DMS53 treated with DMSO at 0.1 percent for 48 hours (cell line): ENCODE results near the gene SCYGR8.

ENCODE experiments used
- DNase-seq: peaks from one replicate; lab custom pipeline; 2025; ENCODE audit not compliant: unreplicated experiment; lab: John Stamatoyannopoulos, UW

SCYGR8 gene

DNA sequence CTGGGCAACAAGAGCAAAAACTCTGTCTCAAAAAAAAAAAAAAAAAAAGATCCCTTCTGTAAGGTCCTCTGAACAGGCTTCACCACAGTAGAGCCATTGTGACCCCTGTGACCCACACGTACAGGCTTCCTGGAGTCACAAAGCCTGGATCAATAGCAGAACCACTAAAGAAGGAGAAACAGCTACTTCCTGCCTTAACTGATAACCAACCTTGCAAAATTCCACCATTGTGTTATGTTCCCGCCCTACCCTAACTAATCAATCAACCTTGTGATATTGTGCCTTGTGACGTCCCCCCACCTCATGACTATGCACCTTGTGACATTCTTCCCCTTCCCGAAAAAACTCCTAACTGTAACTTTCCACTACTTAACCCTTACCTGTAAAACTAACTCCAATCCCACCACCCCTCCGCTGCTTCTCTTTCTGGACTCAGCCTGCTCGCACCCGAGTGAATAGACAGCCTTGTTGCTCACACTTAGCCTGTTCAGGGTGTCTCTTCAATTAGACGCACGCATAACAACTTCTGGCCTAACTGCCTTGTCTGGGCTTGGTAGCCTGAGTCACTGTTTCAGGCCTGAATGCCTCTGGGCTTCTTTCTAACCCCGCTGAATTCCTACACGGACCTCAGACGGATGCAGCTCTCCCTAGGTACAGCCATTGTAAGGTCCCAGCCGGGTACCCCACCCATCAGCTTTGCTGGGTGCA is 13.9 kb downstream of the SCYGR8 start:
- no peak for DNase-seq

DNA sequence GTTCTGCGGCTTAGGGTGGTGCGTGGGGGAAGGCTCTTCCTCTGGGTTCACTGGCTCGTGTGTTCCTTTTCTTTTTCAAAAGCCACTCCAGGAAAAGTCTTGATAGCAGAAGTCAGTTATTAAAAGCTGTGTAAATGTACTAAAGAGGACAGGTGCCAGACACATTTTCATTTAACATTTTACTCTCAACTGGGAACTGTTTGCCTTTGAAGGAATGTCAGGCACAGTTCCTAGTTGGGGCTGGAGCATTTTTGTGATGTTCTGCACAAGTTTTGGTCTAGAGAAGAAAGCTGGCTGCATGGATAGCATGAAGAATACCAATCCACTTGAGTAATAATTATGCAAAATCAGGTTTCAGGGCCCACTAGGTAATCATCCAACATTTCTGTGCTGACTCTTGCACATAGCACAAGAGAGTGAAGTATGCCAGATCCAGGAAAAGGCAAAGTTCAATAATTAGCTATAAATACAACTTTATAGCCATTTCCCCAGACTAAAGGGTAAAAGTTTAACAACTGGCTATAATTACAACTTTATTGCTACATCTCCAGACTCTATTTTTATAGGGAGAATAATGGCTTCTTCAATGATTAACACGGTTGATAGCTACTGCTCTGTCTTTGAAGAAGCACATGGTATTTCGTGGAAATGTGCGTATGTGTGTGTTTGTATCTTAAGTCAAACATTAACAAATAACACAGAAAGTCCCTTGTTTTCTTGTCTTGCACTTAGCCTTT is 16.2 kb downstream of the SCYGR8 start:
- no peak for DNase-seq

DNA sequence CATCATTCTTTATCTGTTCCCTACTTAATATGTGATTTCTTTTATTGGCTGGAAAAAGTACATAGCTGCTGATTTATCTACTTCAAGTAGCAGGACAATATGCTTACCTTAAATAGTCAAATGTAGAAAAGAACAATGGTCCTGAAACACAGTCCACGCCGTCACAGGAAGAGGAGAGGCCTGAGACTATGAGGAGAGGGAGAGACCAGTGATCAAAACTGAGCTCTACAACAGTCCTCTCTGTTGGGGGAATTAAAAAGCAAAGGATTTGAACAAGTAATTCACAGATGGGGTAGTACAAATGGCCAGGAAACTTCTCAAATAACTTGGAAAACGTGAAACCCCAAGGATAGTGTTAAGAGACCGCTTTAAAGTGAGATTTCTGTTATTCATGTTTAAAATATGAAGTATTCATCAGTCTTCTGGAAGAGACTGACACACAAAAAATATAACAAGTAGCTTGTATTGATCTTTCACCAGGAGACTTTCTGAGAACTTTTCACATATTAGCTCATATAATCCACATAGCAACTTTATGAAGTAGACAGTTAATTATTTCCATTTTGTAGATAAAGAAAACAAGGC is 20.2 kb downstream of the SCYGR8 start:
- DNase-seq, result no peak

DNA sequence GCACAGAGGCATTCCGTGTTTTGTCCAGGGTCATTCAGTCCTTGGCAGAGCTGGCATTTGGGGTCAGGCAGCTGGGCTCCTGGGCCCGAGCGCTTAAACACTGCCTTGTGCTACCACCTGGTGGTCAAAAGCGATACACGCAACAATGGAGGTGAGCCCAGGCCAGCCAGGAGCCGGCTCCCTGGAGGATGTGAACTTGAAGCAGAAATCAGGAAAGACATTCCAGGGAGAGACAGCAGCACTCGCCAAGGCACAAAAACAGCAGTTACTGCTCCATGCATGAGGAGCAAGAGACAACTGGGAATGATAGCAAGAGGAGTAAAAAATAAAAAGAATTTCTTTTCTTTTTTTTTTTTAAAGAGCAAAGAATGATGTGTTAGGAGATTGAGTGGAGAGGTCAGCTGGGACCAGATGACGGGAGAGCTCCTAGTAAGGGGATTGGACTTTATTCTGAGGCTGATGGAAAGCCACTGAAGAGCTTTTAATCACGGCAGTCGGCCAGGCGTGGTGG is 20.7 kb downstream of the SCYGR8 start:
- peak; percentile 59 for DNase-seq

DNA sequence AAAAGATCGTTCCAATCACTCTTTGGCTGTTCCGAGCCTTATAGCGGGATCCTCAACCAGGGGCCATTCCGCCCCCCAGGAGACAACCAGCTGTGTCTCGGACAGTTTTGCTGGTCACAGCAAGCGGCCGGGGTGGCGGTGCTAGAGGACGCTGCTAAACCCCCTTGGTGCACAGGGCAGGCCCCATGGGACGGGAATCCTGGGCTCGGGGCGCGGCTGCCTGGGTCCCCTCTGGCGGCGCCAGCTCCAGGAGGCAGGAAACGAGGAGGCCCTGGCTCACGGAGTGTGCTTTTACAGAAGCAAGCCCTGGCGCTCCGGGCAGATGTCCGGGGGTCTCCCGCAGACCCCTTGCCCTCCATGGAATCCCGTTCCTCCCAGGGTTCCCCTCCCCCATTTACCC is 22.1 kb downstream of the SCYGR8 start:
- no peak for DNase-seq

DNA sequence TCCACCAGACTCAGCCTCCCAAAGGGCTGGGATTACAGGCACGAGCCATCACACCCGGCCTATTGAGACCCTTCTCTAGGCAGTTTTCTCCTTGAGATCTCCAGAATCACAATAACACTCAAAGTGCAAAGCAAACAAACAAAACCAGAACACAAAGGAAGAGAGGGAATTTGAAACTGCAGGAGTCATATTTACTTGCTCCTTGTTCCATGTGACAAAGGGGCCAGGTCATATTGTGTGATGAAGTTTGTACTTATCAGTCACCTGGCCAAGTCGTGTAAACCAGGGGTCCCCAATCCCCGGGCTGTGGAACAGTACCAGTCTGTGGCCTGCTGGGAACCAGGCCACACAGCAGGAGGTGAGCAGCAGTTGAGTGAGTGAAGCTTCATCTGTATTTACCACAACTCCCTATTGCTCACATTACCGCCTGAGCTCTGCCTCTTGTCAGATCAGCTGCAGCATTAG is 26.5 kb downstream of the SCYGR8 start:
- DNase-seq, result peak; percentile 73

DNA sequence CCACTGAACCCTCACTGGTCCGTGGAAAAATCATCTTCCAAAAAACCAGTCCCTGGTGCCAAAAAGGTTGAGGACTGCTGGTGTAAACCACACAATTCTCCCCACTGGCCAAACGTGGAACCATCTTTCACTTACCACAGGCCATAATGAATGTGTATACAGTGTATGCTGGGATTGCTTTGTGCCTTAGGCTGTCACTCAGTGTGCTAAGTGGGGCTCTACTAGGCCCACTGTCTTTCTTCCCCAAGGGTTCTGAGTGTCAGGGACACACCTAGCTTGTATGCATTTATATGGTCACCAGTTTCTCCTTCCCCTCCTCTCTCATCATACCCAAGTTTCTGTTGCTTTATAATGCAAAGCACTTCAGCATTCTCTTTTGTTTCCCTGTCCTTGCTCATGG is 27.2 kb downstream of the SCYGR8 start:
- no peak for DNase-seq

DNA sequence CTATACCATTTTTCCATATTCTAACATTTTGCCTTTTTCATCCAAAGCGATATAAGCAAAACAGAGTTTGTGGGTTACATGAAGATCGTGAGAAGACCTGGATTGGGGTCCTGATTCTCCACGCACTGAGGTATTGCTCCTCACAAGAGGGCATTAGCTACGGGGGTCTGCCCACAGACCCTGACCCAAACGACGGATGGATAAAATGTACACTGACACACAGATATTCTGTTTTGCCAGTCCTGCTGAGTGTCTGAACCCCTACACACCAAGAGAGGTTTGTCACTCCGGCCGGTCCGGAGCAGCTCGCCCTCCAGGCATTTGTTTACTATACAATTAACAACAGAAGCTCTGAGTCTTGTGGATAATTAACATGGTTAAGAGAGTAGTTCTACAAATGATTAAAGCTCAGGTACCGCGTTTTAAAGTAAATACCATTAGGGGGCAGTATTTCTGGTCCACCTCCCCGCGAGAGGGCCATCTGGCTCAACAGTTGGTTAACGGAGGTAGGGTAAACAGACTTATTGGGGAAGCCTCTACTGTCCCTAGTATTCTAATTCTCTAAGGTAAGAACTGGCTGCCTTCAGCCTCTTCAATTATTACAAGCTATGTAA is 28.4 kb downstream of the SCYGR8 start:
- DNase-seq, result no peak

DNA sequence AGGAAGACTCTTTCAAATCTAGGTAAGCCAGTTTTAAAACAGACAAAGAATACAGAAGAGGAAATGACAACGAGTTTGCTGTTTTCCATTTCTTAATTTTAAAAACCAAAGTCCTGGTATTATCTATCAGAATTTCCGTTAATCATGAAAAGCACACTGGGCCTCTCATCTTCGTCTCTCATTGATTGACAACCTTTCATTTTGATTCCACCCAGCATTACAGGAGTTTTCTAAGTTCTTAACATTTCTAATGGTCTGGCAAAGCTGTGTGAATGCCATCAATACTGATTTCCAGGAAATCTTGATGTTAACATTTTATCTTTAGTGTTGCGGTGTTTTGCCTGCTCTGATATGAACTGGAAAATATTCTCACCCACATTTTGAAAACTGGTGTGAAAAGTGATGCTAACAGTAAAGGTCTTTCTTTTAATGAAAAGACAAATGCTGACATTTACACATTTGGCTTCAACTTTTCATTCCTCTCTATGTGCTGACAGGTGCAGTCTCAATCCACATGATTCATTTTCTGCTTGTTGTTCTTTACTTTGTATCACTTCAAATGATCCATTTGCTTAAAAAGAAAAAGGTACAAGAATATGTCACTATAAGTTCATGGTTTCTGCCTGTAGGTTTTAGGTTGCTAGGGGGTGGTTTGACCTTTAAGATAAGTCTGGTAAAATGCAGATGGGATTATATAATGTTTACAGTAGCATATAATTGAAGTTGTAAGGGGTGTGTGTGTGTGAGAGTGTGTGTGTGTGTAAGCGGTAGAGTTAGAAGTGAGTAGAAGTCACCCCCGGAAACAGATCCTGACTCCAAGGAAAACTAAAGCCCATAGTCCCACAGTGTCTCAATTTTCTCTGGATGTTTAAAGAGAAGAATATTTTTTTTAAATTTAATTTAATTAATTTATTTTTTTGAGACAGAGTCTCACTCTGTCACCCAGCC is 29.5 kb downstream of the SCYGR8 start:
- DNase-seq, result no peak

DNA sequence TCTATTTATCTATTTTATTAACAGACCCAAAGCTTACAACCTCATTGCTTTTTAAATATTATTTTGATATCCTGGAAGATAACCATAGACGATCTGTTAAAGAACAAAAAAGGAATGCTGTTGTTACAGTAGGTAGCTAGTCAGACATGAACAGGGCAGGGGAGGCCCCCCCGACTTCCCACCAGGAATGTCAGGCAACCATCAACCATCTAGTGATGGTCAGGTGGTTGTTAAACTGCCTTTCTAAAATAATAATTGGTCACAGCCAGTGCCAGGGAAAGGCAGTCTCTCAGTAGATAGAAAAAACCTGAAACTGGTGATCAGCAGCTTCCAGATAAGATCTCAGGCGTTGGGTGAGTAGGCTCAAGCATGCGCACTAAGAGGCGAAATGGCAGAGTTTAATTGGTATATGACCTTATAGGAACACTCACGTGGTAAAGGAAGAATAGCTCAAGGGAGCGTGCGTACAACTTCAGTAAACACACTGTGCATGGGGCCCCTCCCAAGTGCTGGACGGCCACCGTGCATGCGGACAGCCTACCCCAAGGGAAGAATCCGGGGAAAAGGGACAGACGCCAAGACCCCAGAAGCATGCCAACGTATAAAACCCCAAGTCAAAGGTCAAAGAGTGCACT is 35.4 kb downstream of the SCYGR8 start:
- no peak for DNase-seq

DNA sequence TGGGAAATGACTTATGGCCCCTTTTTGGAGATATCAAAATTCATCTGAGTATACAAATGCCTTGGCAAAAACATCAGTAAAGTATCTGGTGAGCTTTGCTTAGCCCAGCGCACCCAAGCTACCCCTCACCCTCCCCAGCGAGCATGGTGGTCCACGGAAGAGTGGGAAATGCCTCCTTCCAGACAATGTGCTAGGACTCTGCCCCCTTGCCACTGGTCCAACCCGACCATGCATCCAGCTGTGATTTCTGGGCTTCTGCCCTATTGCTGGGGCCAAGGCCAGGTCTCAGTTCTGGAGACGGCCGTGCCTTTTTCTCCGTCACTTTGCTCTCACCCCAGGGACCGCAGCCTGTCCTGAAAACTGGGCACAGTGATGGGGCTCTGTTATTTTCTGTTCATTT is 36.1 kb downstream of the SCYGR8 start:
- no peak for DNase-seq

DNA sequence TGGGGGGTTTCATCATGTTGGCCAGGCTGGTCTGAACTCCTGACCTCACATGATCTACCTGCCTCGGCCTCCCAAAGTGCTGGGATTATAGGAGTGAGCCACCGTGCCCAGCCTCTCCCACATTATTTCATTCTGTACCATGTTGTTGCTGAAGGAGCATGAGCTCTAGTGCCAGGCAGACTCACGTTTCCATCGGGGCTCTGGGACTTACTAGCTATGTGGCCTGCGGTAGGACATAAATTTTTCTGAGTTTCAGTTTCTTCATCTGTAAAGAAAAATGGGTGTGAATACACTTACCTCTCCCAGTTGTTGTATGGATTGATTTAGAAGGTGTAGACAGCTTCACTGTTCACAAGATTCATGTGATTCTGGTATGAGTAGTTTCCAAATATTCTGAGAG is 37.1 kb downstream of the SCYGR8 start:
- DNase-seq, result no peak

DNA sequence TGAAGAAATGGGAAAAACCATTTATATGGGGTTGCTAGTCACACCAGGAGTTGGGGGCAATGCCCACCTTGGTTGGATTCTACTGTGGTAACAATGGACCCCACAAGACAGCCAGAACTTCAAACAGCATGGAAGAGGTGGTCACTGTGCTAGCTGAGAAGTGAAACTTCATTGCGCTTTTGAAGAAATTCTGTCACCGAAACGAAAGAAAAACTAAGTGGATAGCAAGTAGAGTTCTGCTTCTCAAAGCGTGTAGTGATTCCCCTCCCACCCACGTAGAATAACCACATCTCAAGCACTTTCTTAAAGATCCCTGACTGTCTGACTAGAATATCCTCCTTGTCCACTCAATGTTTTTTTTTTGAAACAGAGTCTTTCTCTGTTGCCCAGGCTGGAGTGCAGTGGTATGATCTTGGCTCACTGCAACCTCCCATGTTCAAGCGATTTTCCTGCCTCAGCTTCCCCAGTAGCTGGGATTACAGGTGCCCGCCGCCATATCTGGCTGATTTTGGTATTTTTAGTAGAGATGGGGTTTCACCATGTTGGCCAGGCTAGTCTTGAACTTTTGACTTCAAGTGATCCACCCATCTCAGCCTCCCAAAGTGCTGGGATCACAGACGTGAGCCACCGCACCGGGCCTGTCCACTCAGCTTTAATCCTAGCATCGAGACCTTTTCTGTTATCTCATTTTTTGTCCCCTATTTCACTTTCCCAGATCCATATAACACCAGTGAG is 37.9 kb downstream of the SCYGR8 start:
- DNase-seq, result no peak

DNA sequence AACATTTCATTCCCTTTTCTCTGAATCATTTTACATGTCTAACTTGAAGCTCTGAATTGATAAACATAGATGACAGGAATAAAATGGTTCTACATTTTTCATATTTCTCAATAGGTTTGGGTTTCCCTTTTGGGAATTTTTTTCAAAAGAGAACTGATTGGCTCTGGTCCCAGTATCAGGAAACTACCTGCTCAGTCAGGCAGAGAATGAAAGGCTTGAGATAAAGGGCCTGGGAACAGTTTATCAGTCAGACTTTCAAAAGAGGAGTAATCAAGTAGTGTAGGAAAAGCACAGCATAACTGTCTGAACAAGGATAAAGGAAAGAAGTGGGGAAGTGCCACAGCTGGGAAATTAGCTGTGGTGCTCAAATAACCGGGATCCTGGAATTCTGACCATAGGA is 39.6 kb downstream of the SCYGR8 start:
- DNase-seq, result no peak

DNA sequence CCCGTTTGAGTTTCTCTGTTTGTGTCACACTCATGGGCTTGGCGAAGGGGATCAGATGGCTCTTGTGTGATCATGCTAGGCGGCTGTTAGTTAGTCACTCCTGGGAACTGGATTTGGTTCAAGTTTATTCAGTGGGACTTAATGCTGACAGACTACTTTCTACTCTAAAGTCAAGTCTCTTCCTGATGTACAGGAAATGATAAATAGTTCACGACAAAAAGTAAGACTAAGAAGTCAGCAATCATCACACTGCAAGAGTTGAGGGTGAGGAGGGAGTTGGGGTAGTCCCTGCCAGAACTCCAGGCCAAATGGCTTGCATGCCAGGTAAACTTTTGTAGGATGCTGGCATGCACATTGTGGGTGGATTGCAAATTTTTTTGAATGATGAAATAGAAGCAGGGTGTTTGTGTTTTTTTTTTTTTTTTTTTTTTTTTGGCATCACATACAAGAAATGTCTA is 42.9 kb downstream of the SCYGR8 start:
- DNase-seq, result no peak

DNA sequence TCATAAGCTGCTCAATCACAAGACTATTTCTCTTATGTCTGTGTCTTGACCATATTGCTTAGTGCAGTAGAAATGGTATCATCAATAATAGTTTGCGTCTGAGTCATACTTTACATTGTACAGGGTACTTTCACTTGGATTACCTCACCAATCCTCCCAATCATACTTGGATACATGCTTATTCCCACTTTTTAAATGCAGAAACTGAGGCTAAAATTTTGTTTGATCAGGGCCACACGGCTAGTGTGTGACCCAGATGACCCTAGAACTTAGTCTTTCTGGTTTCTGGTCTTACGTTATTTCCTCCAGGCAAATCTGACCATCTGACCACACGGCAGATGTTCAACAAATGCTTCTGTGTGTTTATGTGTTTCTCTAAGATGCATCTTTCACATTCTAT is 44.1 kb downstream of the SCYGR8 start:
- DNase-seq, result no peak

DNA sequence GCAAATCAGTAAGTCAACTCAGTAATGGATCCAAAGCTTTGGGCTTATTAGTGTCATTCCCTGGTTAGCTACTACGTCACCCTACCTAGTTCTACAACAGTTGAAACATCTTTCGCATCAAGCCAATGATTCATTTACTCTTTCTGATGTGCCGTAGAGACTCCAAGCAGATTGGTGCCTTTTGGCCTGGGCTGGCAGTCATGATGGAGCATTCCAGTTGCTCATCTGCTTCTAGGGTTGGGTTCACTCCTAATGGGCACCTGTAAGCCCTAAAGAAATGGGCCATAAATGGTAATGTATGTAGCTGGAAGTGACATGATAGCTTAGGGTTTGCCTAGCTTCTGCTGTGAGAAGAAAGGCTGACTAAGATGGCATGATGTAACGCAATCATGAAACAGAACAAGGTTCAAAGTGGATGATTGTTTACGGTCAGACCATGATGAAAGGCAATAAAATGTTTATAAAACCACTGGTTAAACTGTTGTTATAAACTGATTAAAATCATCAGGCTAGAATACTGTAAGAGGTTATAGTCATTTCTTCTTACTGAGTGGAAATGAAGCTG is 47.5 kb downstream of the SCYGR8 start:
- no peak for DNase-seq
